IMR-90 (cell line): ENCODE results near the gene TMEM218.
"Not testable (repeated sequence)": the region's sequence is repeated elsewhere in the genome, so short reads cannot be mapped to it uniquely, and the experiment has no call there.

Experiments
- MAFK ChIP-seq: IDR thresholded peaks from 2 replicates; pipeline ENCODE4 v1.6.1; 2012; ENCODE audit warnings: low read depth, low read length, improper control_type of control experiment
- TF ChIP-seq, protein P1 (sequence below): conservative IDR thresholded peaks from 2 replicates; pipeline ENCODE4 v1.5.1; 2012; ENCODE audit warnings: mild to moderate bottlenecking, low read depth, low read length, improper control_type of control experiment

DNA sequence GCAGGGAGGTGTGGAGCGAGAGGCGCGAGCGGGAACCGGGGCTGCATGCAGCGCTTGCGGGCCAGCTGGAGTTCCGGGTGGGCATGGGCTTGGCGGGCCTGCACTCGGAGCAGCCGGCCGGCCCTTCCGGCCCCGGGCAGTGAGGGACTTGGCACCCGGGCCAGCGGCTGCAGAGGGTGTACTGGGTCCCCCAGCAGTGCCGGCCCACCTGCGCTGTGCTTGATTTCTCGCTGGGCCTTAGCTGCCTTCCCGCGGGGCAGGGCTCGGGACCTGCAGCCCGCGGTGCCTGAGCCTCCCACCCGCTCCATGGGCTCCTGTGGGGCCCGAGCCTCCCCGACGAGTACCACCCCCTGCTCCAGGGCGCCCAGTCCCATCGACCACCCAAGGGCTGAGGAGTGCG, 21.9 kb downstream of the TMEM218 start:
- TF ChIP-seq, protein P1, sequence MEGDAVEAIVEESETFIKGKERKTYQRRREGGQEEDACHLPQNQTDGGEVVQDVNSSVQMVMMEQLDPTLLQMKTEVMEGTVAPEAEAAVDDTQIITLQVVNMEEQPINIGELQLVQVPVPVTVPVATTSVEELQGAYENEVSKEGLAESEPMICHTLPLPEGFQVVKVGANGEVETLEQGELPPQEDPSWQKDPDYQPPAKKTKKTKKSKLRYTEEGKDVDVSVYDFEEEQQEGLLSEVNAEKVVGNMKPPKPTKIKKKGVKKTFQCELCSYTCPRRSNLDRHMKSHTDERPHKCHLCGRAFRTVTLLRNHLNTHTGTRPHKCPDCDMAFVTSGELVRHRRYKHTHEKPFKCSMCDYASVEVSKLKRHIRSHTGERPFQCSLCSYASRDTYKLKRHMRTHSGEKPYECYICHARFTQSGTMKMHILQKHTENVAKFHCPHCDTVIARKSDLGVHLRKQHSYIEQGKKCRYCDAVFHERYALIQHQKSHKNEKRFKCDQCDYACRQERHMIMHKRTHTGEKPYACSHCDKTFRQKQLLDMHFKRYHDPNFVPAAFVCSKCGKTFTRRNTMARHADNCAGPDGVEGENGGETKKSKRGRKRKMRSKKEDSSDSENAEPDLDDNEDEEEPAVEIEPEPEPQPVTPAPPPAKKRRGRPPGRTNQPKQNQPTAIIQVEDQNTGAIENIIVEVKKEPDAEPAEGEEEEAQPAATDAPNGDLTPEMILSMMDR, result not testable (repeated sequence)
- not testable (repeated sequence) for TF ChIP-seq MAFK
